Spleen (tissue), 11 donors: ENCODE measurements around the gene PCYT2. TPM values are rescaled to one million over a fixed set of nuclear protein-coding genes. Genes with fewer than 3 reads are reported as not detected.

ENCODE experiments used
- DNase-seq: peaks from one replicate; pipeline ENCODE4 v3.0.0-alpha.2; 2020
- H3K27ac ChIP-seq, 8 donors: fragments of 200-600 bp; sonication (generic) in 7 of 8; 1 replicate in 4 of 8; 2 replicates in 4 of 8; pipeline versions ENCODE4 v1.5.0 to v1.8.0; 2016 to 2021; ENCODE audit warnings: inconsistent platforms in 4 of 8, mild to moderate bottlenecking in 4 of 8, moderate library complexity in 1 of 8
- H3K27me3 ChIP-seq, 7 donors: fragments of 200-600 bp; sonication (generic) in 6 of 7; replicated peaks in 1 of 7; 1 replicate in 4 of 7; 2 replicates in 3 of 7; pipeline versions ENCODE4 v1.5.0 to v1.8.0; 2016 to 2021; ENCODE audit warnings: inconsistent platforms in 3 of 7, mild to moderate bottlenecking in 1 of 7
- H3K36me3 ChIP-seq, 6 donors: fragments of 200-600 bp; sonication (generic) in 5 of 6; 1 replicate in 4 of 6; 2 replicates in 2 of 6; pipeline versions ENCODE4 v1.5.0 to v1.8.0; 2016 to 2021; ENCODE audit warnings: inconsistent platforms in 2 of 6
- H3K4me1 ChIP-seq, 6 donors: fragments of 200-600 bp; sonication (generic) in 5 of 6; 1 replicate in 3 of 6; 2 replicates in 3 of 6; pipeline versions ENCODE4 v1.5.0 to v1.8.0; 2016 to 2021; ENCODE audit warnings: inconsistent platforms in 3 of 6
- H3K4me3 ChIP-seq, 8 donors: fragments of 200-600 bp; sonication (generic) in 7 of 8; 1 replicate in 4 of 8; 2 replicates in 4 of 8; pipeline versions ENCODE4 v1.5.0 to v1.8.0; 2016 to 2021; ENCODE audit warnings: inconsistent platforms in 4 of 8, mild to moderate bottlenecking in 4 of 8, moderate library complexity in 2 of 8
- H3K9me3 ChIP-seq, 8 donors: fragments of 200-600 bp; sonication (generic) in 7 of 8; 1 replicate in 4 of 8; 2 replicates in 4 of 8; pipeline versions ENCODE4 v1.5.0 to v1.8.0; 2016 to 2021; ENCODE audit warnings: inconsistent platforms in 4 of 8
- CTCF ChIP-seq, 11 experiments: fragments of 200-600 bp in 7 of 11; fragments of 450-650 bp in 4 of 11; sonication (generic) in 4 of 11; IDR thresholded peaks in 8 of 11; conservative IDR thresholded peaks in 3 of 11; 1 replicate in 7 of 11; 2 replicates in 4 of 11; pipeline versions ENCODE4 v1.4.0 to v1.8.0; 2016 to 2021; ENCODE audit warnings: antibody characterized with exemption in 11 of 11, inconsistent platforms in 4 of 11, mild to moderate bottlenecking in 1 of 11
- POLR2A ChIP-seq, 3 donors: fragments of 450-650 bp; IDR thresholded peaks; one replicate each; pipeline ENCODE4 v1.5.1; 2017; ENCODE audit warnings: antibody characterized with exemption in 3 of 3, mild to moderate bottlenecking in 1 of 3
- POLR2AphosphoS5 ChIP-seq, 3 donors: sonication (generic); formaldehyde crosslinking; IDR thresholded peaks; one replicate each; pipeline ENCODE4 v1.5.1; 2017; ENCODE audit warnings: antibody characterized with exemption in 3 of 3
- WGBS, 5 donors: extraction: QIAGEN DNeasy Blood & Tissue Kit in 3 of 5; methylation state at CpG; one replicate each; pipeline versions ENCODE4 v1.1.5 to v1.1.7; 2013 to 2018; 5-methylcytosine and 5-hydroxymethylcytosine counted together
- intact Hi-C: fragments of 100-400 bp; cut with DNase I; formaldehyde crosslinking; loops from one replicate; pipeline ENCODE4 v1.15.0; 2023; ENCODE audit warnings: low total_unique reads
- polyA plus RNA-seq, 3 donors: library from polyadenylated mRNA; stranded (reverse); fragments of 200-250 nt; gene quantifications; one replicate each; pipeline ENCODE4 v1.2.1, GENCODE V29; 2013
- total RNA-seq, 7 donors: library from RNA; depleted of rRNA in 3 of 7; stranded (reverse); fragments of >200 nt in 3 of 7; fragmentation: NEBNext Ultra II Directional in 4 of 7; extraction: Animal tissue kit (Norgen Biotek cat#: 25700) in 4 of 7; gene quantifications; one replicate each; pipeline versions ENCODE4 v1.1.0 to v1.2.1, GENCODE V29; 2016 to 2021
- donor health status: healthy with polysubstance abuse.
- donor health status: DM: no; HTN: no; CAD: no; lungs with moderate emphysema.
- donor health status: DM: no; HTN: no; CAD: no.
- donor health status: Bipolar disorder and iron deficiency.
- donor health status: healthy.
- donor health status: DM: no; HTN: no; CAD: no.
- donor health status: DM: yes; HTN: yes; CAD: no.

Gene PCYT2
- total and polyA plus RNA-seq, 10 donors: 12.5 to 25.5 (median 16.2) TPM

GRCh38 chr17:81903896-81904599, 7.2 kb downstream of the PCYT2 start:
- Histone ChIP-seq H3K36me3 (peaks cover 0 to 79% (median 31%) of the 10 kb centered on the region in 6 donors), H3K27ac (no peak overlapping the region), H3K9me3 (no peaks in the 10 kb centered on the region), H3K4me3 (no peak overlapping the region), H3K4me1 (peaks cover 0 to 24% (median 20%) of the 10 kb centered on the region in 6 donors), H3K27me3 (peaks cover 0 to 29% (median 16%) of the 10 kb centered on the region in 7 donors)
- intact Hi-C loops: no loop called here
- no peak for DNase-seq
- 95 to 97% (median 95%) methylated on average over 21 to 24 of the region's 24 CpGs for WGBS, 5 donors
- no peak for TF ChIP-seq CTCF (IDR thresholded peaks at IDR 0.05 in 8 of 11, conservative IDR thresholded peaks at IDR 0.05 in 3 of 11)
- no peak for TF ChIP-seq POLR2A (IDR thresholded peaks at IDR 0.05)
- no peak for TF ChIP-seq POLR2AphosphoS5 (IDR thresholded peaks at IDR 0.05)

- Histone ChIP-seq H3K27ac (no peak overlapping the region), H3K4me1 (peaks cover 0 to 24% (median 18%) of the 10 kb centered on the region in 6 donors), H3K9me3 (no peaks in the 10 kb centered on the region), H3K27me3 (peaks cover 0 to 29% (median 16%) of the 10 kb centered on the region in 7 donors), H3K36me3 (peaks cover 0 to 79% (median 37%) of the 10 kb centered on the region in 6 donors), H3K4me3 (no peak overlapping the region)
- no peak for DNase-seq
- WGBS, 5 donors: 95 to 97% (median 96%) methylated on average over 10 of the region's 10 CpGs; no CpG with 5 or more reads in 1 of the 5 donors
- intact Hi-C loops: no loop called here
- TF ChIP-seq POLR2A (IDR thresholded peaks at IDR 0.05) (no peak), POLR2AphosphoS5 (IDR thresholded peaks at IDR 0.05) (no peak), CTCF (IDR thresholded peaks at IDR 0.05 in 8 of 11, conservative IDR thresholded peaks at IDR 0.05 in 3 of 11) (no peak)
These were observed 7.8 kb downstream of the PCYT2 start for GRCh38 chr17:81903415-81903831.

GRCh38 chr17:81902653-81903414, 8.4 kb downstream of the PCYT2 start:
- no peaks in the 10 kb centered on the region for H3K9me3 ChIP-seq
- peaks cover 0 to 24% (median 18%) of the 10 kb centered on the region in 6 donors for H3K4me1 ChIP-seq
- peaks cover 0 to 29% (median 16%) of the 10 kb centered on the region in 7 donors for H3K27me3 ChIP-seq
- intact Hi-C loops: no loop called here
- peak overlapping the region in 1 of 8 donors; percentile 1 for H3K27ac ChIP-seq
- peak in 2 of 3 donors; percentile 9 to 49 for TF ChIP-seq POLR2AphosphoS5 (IDR thresholded peaks at IDR 0.05)
- TF ChIP-seq CTCF (IDR thresholded peaks at IDR 0.05 in 8 of 11, conservative IDR thresholded peaks at IDR 0.05 in 3 of 11): no peak
- DNase-seq: no peak
- H3K36me3 ChIP-seq: peaks cover 0 to 79% (median 40%) of the 10 kb centered on the region in 6 donors
- 35 to 48% (median 42%) methylated on average over 25 to 47 of the region's 47 CpGs for WGBS, 5 donors
- peak overlapping the region in 6 of 8 donors; percentile 1 to 63 (median 28) for H3K4me3 ChIP-seq
